ENCODE results near the gene CRYGN.

- TF ChIP-seq GATA2 (IDR thresholded peaks at IDR 0.05; ENCODE audit: low read depth, low read length) (no peak), GATA3 (IDR thresholded peaks at IDR 0.05; ENCODE audit: low read depth, low read length) (no peak)
Measured at GRCh38 chr7:151472644-151473380, 32.9 kb upstream of the CRYGN start.

Data from SH-SY5Y (cell line).